ENCODE data around the gene MYEOV.

Gene MYEOV

GRCh38 chr11:69302447-69303020 lies 8.6 kb downstream of the MYEOV start:
- DNase-seq: no peak

GRCh38 chr11:69303427-69303826 lies 9.5 kb downstream of the MYEOV start:
- DNase-seq: no peak

- DNase-seq: no peak
Observed at GRCh38 chr11:69304258-69304657, 10.3 kb downstream of the MYEOV start.

GRCh38 chr11:69304686-69305085 lies 10.7 kb downstream of the MYEOV start:
- no peak for DNase-seq

- no peak for DNase-seq
Observed at GRCh38 chr11:69305885-69306540, 12.1 kb downstream of the MYEOV start.

- DNase-seq: no peak
Observed at GRCh38 chr11:69306821-69307220, 12.9 kb downstream of the MYEOV start.

- DNase-seq: no peak
Observed at GRCh38 chr11:69307421-69307820, 13.5 kb downstream of the MYEOV start.

GRCh38 chr11:69307871-69308431 lies 14.0 kb downstream of the MYEOV start:
- no peak for DNase-seq

- no peak for DNase-seq
Observed at GRCh38 chr11:69308491-69308911, 14.5 kb downstream of the MYEOV start.

- DNase-seq: no peak
Observed at GRCh38 chr11:69308936-69309615, 15.1 kb downstream of the MYEOV start.

GRCh38 chr11:69309631-69310280 lies 15.8 kb downstream of the MYEOV start:
- DNase-seq: no peak

GRCh38 chr11:69310351-69310750 lies 16.4 kb downstream of the MYEOV start:
- no peak for DNase-seq

- DNase-seq: no peak
Observed at GRCh38 chr11:69310934-69311766, 17.2 kb downstream of the MYEOV start.

GRCh38 chr11:69311767-69312385 lies 17.9 kb downstream of the MYEOV start:
- DNase-seq: no peak

- no peak for DNase-seq
Observed at GRCh38 chr11:69312453-69313404, 18.8 kb downstream of the MYEOV start.

GRCh38 chr11:69313992-69314391 lies 20.0 kb downstream of the MYEOV start:
- no peak for DNase-seq

GRCh38 chr11:69314555-69314954 lies 20.6 kb downstream of the MYEOV start:
- DNase-seq: no peak

GRCh38 chr11:69316956-69317355 lies 23.0 kb downstream of the MYEOV start:
- DNase-seq: no peak

- DNase-seq: peak; percentile 36
Observed at GRCh38 chr11:69317401-69318092, 23.6 kb downstream of the MYEOV start.

GRCh38 chr11:69318093-69318420 lies 24.1 kb downstream of the MYEOV start:
- no peak for DNase-seq

Data from HCEC 1CT (cell line).